WI38 (cell line): ENCODE data around the gene MDFI.

Experiments
- H3K4me3 ChIP-seq: 2 replicates; pipeline ENCODE4 v1.5.1; 2011; ENCODE audit warnings: low read depth, mild to moderate bottlenecking, control low read depth, low read length
- TF ChIP-seq, protein P1 (sequence below): IDR thresholded peaks from 2 replicates; pipeline ENCODE4 v1.5.1; 2012; ENCODE audit warnings: low read depth, mild to moderate bottlenecking, control low read depth, low read length

MDFI gene

DNA sequence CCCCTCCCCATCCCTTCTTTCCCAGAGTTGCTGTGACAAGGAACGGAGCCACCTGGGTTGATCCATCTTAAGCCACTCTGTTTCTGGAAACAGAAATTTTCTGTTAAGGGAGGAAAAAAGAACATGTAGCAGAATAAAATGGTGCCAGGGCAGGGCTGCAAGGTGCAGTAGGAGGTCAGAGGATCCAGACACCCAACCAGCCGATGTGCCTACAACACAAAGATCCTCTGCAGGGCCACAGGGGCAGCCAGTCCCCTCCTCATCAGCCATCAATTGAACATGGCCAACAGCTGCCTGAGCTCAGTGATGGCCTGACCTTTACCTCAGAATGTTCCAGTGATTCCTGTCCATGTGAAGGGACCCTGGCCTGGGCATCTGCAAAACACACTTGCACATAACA lies 11.9 kb downstream of the MDFI start:
- H3K4me3 ChIP-seq: no peak overlapping the region
- TF ChIP-seq, protein P1, sequence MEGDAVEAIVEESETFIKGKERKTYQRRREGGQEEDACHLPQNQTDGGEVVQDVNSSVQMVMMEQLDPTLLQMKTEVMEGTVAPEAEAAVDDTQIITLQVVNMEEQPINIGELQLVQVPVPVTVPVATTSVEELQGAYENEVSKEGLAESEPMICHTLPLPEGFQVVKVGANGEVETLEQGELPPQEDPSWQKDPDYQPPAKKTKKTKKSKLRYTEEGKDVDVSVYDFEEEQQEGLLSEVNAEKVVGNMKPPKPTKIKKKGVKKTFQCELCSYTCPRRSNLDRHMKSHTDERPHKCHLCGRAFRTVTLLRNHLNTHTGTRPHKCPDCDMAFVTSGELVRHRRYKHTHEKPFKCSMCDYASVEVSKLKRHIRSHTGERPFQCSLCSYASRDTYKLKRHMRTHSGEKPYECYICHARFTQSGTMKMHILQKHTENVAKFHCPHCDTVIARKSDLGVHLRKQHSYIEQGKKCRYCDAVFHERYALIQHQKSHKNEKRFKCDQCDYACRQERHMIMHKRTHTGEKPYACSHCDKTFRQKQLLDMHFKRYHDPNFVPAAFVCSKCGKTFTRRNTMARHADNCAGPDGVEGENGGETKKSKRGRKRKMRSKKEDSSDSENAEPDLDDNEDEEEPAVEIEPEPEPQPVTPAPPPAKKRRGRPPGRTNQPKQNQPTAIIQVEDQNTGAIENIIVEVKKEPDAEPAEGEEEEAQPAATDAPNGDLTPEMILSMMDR: no peak

DNA sequence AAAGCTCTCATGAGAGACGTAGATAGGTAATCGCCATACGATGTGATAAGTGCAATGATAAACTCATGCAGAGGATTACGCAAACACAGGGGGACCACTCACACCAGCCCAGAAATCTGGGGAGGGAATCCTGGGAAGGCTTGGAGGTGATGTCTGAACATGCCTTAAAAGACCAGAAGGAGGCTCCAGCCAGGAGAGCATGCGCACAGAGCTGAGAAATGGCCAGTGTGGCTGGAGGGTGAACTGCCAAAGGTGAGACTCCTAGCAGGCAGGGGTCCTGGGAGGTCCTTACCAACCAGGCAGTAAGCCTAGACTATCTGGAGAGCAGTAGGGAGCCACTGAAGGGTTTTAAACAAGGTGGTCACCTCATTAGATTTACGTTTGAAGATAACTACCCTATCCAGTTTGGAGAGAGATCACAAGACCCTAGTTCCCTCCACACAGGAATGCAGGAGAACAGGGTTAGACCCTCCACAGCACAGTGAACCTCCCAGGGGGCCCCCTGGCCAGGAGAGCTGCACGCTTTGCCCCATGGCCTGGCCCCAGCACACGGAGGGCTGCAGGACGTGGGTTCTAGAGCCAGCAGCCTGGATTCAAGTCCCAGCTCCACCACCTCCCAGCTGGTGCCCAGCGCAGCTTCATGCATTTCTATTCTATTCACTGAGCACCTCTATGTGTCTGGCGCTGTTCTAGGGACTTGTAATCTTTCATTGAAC lies 13.1 kb downstream of the MDFI start:
- TF ChIP-seq, protein P1: no peak

GRCh38 chr6:41651962-41652657 lies 13.8 kb downstream of the MDFI start:
- no peak overlapping the region for H3K4me3 ChIP-seq
- TF ChIP-seq, protein P1: no peak

More for the DNA sequence above, 13.1 kb downstream of the MDFI start:
- no peak overlapping the region for H3K4me3 ChIP-seq

DNA sequence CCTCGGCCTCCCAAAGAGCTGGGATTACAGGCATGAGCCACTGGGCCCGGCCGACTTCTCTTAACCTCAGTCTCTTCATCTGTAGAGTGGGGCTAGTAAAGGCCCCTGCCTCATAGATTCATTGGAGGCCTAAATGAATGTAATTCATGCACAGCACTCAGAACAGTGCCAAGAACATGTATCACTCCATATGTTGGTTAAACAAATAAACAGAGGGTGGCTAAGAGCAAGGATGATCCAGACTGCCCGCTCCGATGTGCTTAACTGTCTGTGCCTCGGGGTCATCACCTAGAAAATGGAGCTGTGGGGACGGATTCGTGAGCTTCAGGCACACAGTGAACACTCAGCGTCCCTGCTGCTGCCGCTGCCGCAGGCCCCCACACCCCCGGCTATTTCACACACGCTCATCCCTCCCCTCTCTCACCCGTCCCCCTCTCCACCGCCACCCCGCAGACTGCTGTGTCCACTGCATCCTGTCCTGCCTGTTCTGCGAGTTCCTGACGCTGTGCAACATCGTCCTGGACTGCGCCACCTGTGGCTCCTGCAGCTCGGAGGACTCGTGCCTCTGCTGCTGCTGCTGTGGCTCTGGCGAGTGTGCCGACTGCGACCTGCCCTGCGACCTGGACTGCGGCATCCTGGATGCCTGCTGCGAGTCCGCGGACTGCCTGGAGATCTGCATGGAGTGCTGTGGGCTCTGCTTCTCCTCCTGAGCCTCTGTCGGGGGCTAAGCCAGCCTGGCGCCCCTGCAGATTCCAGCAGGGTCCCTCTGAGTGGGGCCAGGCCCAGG lies 14.8 kb downstream of the MDFI start:
- TF ChIP-seq, protein P1: no peak
- no peak overlapping the region for H3K4me3 ChIP-seq

- TF ChIP-seq, protein P1: no peak
Observed at GRCh38 chr6:41653691-41654090, 15.4 kb downstream of the MDFI start.

GRCh38 chr6:41654151-41654697 lies 16.0 kb downstream of the MDFI start:
- TF ChIP-seq, protein P1: no peak
- H3K4me3 ChIP-seq: no peak overlapping the region

More at GRCh38 chr6:41653691-41654090, 15.4 kb downstream of the MDFI start:
- H3K4me3 ChIP-seq: no peak overlapping the region
